GM19438 (cell line): Measurements from ENCODE around the gene FAM107B.

Source experiments
- ATAC-seq: cut with Tn5 transposase; IDR thresholded peaks from one replicate; pipeline ENCODE4 v1.9.1; 2021; ENCODE audit warnings: low read depth; ENCODE audit not compliant: unreplicated experiment

The FAM107B gene

DNA sequence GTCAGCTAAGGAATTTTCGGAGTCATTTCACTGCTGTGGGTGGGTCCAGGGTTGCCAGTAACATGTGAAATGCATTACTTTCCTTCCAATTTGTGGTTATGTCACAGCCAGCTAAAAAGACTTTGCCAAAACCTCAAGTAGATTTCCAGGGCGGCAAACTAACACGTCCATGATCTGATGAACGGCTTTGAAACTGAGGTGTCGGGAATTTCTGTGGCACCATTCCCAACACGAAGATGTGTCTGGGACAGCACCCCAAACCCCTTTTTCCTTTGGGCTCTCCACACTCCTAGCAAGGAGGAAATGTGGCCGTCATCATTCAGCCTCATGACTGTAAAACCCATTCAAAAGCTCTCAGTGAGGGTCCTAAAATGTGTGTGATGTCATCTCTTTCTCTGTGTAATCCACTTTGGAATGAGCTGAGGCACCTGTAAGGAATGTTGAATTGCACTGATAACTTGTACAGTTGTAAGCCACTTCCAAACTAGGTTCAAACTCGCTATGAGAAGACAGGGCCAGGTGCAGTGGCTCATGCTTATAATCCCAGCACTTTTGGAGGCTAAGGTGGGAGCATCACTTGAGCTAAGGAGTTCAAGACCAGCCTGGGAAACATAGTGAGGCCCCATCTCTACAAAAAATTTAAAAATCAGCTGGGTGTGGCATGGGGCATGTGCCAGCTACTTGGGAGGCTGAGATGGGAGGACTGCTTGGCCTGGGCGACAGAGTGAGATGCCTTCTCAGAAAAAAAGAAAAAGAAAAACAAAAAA lies 297.9 kb downstream of the FAM107B start:
- ATAC-seq = no peak

DNA sequence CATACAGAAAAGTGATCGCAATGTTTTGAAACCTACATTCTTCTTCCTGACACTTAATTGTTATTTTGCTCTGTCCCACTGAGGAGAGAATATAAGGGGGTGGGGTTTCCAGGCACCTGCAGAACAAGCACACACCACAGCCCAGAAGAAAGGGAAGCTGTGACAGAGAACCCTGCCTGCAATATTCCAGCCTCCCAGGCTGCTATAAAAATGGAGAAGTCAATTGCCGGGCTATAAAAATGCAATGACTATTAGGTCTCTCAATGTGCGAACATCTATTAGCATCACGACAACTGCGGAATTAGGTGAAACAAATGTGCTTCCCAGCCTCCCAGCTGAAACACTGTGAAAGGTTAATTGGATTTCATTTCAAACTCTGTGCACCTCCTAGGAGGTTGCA lies 298.7 kb downstream of the FAM107B start:
- no peak for ATAC-seq

DNA sequence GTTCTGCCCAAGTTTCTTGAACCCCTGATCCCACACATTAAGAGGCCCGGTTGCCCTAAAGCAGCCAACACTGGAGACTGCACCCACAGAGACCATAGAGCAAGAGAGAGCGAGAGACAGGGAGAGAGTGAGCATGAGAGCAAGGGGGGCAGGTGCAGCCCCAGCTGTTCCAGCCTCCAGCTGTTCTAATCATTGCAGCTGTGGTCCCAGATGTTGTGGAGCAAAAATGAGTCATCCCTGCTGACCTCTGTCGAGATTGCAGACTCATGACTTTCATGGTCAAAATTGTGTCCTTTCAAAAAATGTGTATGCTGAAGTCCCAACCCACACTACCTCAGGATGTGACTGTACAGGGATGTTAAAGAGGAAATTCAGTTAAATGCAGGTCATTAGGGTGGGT lies 300.0 kb downstream of the FAM107B start:
- ATAC-seq = no peak

DNA sequence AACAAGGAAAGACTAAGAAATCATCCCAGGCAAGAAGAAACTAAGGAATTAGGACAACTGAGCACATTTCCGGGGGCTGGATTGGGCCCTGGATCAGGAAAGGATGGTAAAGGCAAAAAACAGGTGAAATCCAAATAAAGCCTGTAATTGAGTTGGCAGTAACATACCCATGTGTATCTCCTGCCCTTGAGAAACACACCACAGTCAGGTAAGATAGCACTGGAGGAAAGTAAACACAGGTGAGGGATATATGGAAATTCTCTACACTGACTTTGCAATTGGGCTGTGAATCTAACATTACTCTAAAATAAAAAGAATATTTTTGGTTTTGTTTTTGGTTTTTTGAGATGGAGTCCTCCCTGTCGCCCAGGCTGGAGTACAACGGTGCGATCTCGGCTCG lies 303.8 kb downstream of the FAM107B start:
- no peak for ATAC-seq

DNA sequence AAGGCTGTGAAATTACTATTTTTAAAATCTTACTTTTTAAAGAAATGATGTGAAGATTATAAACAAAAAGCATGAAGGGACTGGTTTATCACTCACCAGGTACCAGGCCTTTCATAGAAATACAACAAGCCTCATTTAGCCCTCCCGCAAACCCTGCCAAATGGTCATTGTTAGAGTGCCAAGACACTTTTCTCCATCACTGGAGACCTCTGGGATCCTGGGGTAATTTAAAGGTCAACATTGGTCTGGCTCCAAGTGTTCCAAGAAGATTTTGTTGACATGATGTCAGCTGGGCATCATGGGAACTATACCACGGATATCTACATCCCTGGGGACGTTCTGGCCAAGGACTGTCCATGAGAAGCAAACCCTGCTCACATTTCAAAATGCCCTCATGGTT lies 306.0 kb downstream of the FAM107B start:
- ATAC-seq = no peak
